WI38 (cell line): Measurements from ENCODE around the gene ITPA.

Experiments
- H3K4me3 ChIP-seq: 2 replicates; pipeline ENCODE4 v1.5.1; 2011; ENCODE audit warnings: low read depth, mild to moderate bottlenecking, control low read depth, low read length
- TF ChIP-seq, protein P1 (sequence below): IDR thresholded peaks from 2 replicates; pipeline ENCODE4 v1.5.1; 2012; ENCODE audit warnings: low read depth, mild to moderate bottlenecking, control low read depth, low read length

The ITPA gene

DNA sequence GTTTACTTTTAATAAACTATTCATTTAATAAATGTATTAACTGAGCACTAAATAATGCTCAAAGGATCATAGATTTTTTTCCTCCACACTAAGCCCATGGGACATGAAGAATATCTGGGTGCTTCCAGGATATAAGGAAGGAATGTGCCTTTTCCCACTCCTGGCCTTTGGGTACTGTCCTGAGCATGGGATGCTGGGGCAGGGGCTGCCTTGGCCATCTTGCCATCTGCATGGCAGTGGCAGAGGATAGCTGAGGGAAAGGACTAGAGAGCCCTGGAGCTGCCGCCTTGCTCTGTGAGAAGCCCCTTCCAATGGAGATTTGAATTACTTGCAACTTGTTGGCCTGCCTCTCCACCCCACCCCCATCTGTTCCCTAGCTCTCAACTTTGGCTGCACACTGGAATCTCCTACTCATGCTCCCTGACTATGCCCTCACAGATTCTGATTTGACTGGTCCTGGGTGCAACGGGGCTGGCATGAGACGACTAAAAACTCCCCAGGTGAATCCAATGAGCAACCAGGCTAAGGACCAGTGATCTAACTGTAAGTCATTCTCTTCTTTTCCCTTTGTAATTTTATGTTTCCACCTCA is 20.4 kb upstream of the ITPA start:
- TF ChIP-seq, protein P1, sequence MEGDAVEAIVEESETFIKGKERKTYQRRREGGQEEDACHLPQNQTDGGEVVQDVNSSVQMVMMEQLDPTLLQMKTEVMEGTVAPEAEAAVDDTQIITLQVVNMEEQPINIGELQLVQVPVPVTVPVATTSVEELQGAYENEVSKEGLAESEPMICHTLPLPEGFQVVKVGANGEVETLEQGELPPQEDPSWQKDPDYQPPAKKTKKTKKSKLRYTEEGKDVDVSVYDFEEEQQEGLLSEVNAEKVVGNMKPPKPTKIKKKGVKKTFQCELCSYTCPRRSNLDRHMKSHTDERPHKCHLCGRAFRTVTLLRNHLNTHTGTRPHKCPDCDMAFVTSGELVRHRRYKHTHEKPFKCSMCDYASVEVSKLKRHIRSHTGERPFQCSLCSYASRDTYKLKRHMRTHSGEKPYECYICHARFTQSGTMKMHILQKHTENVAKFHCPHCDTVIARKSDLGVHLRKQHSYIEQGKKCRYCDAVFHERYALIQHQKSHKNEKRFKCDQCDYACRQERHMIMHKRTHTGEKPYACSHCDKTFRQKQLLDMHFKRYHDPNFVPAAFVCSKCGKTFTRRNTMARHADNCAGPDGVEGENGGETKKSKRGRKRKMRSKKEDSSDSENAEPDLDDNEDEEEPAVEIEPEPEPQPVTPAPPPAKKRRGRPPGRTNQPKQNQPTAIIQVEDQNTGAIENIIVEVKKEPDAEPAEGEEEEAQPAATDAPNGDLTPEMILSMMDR = no peak
- H3K4me3 ChIP-seq = no peak overlapping the region

DNA sequence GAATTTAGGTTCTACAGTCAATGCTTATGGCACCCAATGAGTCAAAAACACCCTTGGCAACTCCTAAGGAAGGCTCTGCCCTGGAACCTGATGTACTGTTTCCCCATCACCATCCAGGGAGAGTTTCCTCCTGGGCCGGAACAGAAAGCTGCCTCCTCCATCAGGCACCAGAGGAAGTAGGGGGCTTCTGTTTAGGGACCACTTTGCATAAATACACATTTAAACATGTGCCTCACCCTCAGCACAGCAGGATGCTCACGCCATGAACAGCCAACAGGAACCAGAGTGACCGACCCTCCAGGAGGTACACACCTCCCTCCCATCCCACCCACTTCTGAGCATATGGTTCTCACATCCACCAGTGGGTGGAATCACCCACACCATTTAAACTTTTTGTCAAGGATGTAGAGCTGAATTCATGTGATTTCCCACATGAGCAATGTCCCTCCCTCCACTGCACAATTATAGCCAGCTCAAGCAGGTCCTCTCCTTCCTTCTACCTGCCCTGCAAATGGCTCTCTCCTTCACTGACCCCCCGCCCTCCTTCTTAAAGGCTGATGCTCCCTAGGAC is 19.7 kb upstream of the ITPA start:
- no peak overlapping the region for H3K4me3 ChIP-seq
- TF ChIP-seq, protein P1 = no peak

DNA sequence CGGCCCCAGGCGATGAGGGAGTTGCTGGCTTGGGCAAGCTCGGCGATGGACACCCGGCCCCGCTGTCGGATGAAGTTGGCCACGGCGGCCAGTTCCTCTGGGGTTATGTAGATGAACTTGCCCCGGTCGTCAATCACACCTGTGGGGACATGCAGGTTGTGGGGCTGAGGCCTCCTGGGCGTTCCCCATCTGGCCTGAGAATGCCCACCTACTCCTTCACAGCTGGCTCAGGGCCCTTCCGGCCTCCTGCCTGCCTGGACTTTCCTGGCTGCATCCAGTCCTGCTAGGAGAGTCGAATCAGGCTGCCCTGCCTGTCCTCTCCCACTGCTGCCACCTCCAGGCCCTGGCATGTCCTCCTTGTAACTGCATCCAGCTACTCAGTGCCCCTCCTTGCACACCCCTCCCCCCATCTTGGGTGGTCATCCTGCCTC is 18.6 kb upstream of the ITPA start:
- H3K4me3 ChIP-seq = no peak overlapping the region
- TF ChIP-seq, protein P1 = no peak

DNA sequence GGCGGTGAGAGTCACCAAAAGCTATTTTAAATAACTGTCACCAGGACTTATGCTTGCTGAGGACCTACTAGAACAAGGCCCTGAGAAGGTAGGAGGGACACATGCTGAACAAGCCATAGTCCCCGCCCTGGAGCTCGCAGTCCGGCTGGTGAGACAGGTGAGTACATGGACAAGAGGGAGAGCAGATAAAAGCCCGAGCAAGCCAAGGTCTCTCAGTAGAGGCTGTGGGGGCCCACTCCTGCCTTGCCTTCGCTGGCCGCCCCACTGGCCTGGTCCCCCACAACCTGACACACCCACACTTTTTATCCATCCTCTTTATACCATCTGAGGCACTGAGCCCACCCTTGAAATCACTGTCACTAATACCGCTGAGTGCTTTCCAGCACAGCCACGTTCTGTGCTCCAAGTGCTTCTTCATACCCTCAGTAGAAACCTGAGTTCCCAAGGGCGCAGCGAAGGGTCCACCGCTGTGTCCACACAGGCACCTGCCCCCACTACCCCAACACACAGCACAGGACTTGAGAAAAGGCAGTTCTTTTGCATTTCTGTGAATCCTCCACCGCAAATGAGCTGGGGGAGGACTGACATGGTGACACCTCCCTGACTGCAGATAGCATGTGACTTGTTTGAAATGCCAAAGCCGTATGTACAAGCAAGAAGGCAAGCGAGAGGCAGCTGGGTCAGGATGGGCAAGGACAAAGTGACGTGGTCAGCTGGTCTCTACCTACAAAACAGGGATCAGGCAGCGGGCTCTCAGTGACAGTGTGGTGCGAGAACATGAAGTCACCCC is 16.9 kb upstream of the ITPA start:
- TF ChIP-seq, protein P1 = no peak
- no peak overlapping the region for H3K4me3 ChIP-seq

DNA sequence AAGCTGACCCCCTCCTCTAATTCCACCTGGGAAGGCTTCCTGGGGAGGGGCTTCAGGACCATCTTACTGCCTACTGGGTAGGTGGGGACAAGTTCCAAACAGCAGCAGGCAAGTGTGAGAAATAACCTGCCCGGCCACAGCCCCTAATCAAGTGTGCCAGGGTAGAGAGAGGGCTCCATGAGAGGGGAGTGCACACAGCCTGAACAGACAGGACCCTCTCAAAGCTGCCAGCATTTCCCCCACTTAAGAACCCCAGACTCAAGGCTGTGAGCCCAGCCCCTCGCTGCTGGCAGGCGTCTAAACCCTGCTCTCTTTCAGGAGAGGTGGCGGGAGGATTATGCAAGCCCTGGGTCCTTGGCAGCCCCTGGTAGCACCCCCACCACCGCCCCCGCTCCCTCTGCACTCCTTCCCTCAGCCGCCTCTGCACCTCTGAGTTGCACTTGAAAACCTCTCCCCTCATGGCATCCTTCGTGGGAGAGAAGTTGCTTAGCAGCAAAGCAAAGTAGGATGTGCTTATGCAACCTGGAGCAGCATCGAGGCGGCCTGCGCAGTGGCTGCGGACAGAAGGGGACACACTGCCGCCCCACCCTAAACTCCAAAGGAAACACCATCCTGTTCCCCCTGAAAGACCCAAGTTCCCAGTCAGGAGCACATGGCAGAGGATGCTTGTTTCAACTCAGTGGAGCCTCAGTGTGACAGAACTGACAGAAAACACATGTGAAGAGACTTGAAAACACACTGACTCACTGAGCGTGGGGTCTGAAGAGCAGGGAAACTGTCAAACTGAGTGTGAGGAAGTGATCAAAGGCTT is 15.3 kb upstream of the ITPA start:
- TF ChIP-seq, protein P1 = no peak
- no peak overlapping the region for H3K4me3 ChIP-seq

DNA sequence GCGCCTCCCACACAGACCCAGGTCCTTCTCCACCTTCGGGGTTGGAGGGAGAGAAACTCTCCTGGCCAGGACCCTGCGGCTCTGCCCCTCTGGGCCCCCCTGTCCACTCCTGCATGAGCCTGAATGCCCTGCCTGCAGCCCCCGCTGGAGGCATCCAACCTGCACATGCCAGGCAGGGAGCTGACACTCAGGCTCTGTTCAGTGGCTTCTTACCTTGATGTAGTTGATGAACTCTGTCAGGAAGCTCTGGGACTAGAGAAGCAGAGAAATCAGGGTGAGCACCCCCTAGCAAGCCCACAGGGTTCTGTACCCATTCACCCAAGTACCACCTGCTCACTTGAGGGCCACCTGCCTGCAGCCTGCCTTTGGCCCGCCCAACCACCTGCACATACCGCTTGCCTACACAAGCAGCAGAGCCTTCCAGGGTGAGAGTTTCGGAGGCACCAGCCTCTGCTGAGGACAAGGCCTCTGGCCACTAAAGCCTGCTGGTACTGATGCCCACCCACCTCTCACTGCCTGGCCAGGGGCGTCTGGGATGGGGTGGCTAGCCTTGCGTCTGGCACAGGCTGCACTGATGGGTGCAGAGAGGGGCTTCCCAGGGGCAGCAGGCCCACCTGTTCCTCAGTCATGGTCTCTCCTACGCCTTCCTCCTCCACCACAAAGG is 14.5 kb upstream of the ITPA start:
- TF ChIP-seq, protein P1 = no peak
- H3K4me3 ChIP-seq = no peak overlapping the region
